Activated CD4-positive, alpha-beta memory T cell treated with anti-CD3 and anti-CD28 coated beads, Interleukin-2, amount 10 ng/mL, durations not matched to agents 7 days and 5 days (primary cell): ENCODE data around the gene TAF3. TPM values are rescaled to one million over a fixed set of nuclear protein-coding genes. Genes with fewer than 3 reads are reported as not detected.

Experiments used
- CTCF ChIA-PET: fragments of 350-600 bp; sonication (Branson Sonifier 250); formaldehyde crosslinking; loops from one replicate; lab custom pipeline; 2021; ENCODE audit warnings: antibody characterized with exemption, inconsistent platforms; lab: Charles Lee
- POLR2A ChIA-PET: fragments of 350-600 bp; sonication (Branson Sonifier 250); formaldehyde crosslinking; loops from one replicate; lab custom pipeline; 2021; ENCODE audit warnings: antibody characterized with exemption; lab: Charles Lee
- DNase-seq: peaks from one replicate; pipeline ENCODE4 v3.0.0-alpha.2; 2020
- H3K27ac Mint-ChIP-seq: one replicate; pipeline ENCODE4 v1.8.0; 2021; ENCODE audit warnings: mild to moderate bottlenecking, mixed read lengths
- H3K27me3 Mint-ChIP-seq: one replicate; pipeline ENCODE4 v1.8.0; 2021; ENCODE audit warnings: mixed read lengths
- H3K36me3 Mint-ChIP-seq: one replicate; pipeline ENCODE4 v1.8.0; 2021; ENCODE audit warnings: low read depth, mixed read lengths
- H3K4me1 Mint-ChIP-seq: one replicate; pipeline ENCODE4 v1.8.0; 2021; ENCODE audit warnings: mixed read lengths
- H3K4me3 Mint-ChIP-seq: one replicate; pipeline ENCODE4 v1.8.0; 2021; ENCODE audit warnings: mild to moderate bottlenecking, mixed read lengths
- H3K9me3 Mint-ChIP-seq: one replicate; pipeline ENCODE4 v1.8.0; 2021; ENCODE audit warnings: mixed read lengths
- total RNA-seq, 2 experiments: library from RNA; stranded (reverse); gene quantifications; one replicate each; pipeline ENCODE4 v1.2.3, GENCODE V29; 2021

TAF3 gene
- total RNA-seq, 2 experiments from 2014 or later = 12.7 to 13.0 TPM

- no peaks in the 10 kb centered on the region for H3K9me3 Mint-ChIP-seq
- peaks cover 36% of the 10 kb centered on the region for H3K4me1 Mint-ChIP-seq
- H3K36me3 Mint-ChIP-seq = peaks cover 31% of the 10 kb centered on the region
- peak overlapping the region; percentile 98 for H3K4me3 Mint-ChIP-seq
- H3K27ac Mint-ChIP-seq = peak overlapping the region; percentile 98
- CTCF ChIA-PET = interaction anchor here (1.2 to 3.4 kb wide), 3 partner anchors 8 to 280 kb away, joined by 4 to 13 read pairs (median 8); no protein-coding TSS in a partner anchor
- H3K27me3 Mint-ChIP-seq = peaks cover 43% of the 10 kb centered on the region
- DNase-seq = no peak
- POLR2A ChIA-PET = interaction anchor here (1.2 to 9.0 kb wide), 4 partner anchors 9 to 281 kb away, joined by 5 to 100 read pairs (median 34); no protein-coding TSS in a partner anchor
Measured at GRCh38 chr10:8051851-8052257, 233.5 kb downstream of the TAF3 start.

GRCh38 chr10:8052341-8052955 is 234.1 kb downstream of the TAF3 start:
- peaks cover 37% of the 10 kb centered on the region for H3K27me3 Mint-ChIP-seq
- H3K36me3 Mint-ChIP-seq = peaks cover 37% of the 10 kb centered on the region
- H3K27ac Mint-ChIP-seq = peak overlapping the region; percentile 98
- peak overlapping the region; percentile 98 for H3K4me3 Mint-ChIP-seq
- ChIA-PET POLR2A (interaction anchor here (0.7 to 9.0 kb wide), 9 partner anchors 8 to 308 kb away, joined by 3 to 100 read pairs (median 5); no protein-coding TSS in a partner anchor), CTCF (interaction anchor here (0.6 to 1.8 kb wide), 5 partner anchors 10 to 451 kb away, joined by 3 to 8 read pairs (median 4); no protein-coding TSS in a partner anchor)
- DNase-seq = no peak
- peaks cover 34% of the 10 kb centered on the region for H3K4me1 Mint-ChIP-seq
- no peaks in the 10 kb centered on the region for H3K9me3 Mint-ChIP-seq

GRCh38 chr10:8052956-8053445 is 234.7 kb downstream of the TAF3 start:
- CTCF ChIA-PET = interaction anchor here (0.6 to 1.8 kb wide), 5 partner anchors 11 to 450 kb away, joined by 3 to 8 read pairs (median 4); no protein-coding TSS in a partner anchor
- POLR2A ChIA-PET = interaction anchor here (0.7 to 9.0 kb wide), 10 partner anchors 8 to 350 kb away, joined by 3 to 100 read pairs (median 4); no protein-coding TSS in a partner anchor
- peaks cover 43% of the 10 kb centered on the region for H3K36me3 Mint-ChIP-seq

DNA sequence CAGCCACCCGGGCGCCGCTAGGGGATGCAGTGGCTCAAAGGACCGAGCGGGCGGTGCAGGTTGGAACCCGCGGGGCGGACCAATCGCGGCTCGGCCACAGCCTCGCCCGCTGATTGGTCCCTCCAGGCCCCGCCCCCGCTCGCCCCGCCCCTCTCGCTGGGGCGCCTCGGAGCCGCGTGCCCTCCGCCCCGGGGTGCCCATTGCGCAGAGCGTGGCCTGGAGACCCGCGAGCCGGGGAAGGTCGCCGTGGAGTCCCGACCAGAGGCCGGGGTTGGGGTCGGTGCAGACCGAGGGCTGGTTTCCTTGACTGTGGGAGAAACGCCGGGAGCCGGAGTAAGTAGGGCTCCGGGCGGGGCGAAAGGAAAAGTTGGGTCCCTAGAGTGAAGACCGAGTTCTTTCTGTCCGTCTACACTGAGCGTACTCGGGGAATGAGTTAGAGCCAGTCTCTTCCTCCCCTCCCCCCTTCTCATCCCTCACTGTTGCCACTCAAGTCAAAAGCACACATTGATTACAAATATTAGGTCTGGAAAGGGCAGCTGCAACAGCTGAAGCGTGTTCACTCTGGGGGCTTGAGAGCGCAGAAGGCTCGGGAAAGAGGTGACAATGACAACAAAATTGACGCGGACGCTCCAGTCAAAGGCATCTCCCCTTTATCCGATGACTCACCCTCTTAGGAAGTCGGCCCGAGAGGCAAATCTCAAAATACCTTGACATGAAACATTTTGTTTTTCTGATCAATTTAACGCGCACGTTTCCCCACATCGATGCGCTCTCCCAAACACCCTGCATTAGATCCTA is 235.3 kb downstream of the TAF3 start:
- Mint-ChIP-seq H3K36me3 (peaks cover 47% of the 10 kb centered on the region), H3K27ac (peak overlapping the region; percentile 98), H3K4me1 (peaks cover 36% of the 10 kb centered on the region), H3K9me3 (no peaks in the 10 kb centered on the region), H3K27me3 (peaks cover 25% of the 10 kb centered on the region), H3K4me3 (peak overlapping the region; percentile 98)
- ChIA-PET CTCF (interaction anchor here (0.6 to 1.8 kb wide), 5 partner anchors 21 to 1125 kb away, joined by 3 to 8 read pairs (median 4); no protein-coding TSS in a partner anchor), POLR2A (interaction anchor here (0.6 to 9.0 kb wide), 15 partner anchors 7 to 363 kb away, joined by 3 to 100 read pairs (median 4); no protein-coding TSS in a partner anchor)
- peak; percentile 95 for DNase-seq

More at GRCh38 chr10:8052956-8053445, 234.7 kb downstream of the TAF3 start:
- H3K27ac Mint-ChIP-seq = peak overlapping the region; percentile 98
- peaks cover 31% of the 10 kb centered on the region for H3K27me3 Mint-ChIP-seq
- peak overlapping the region; percentile 98 for H3K4me3 Mint-ChIP-seq
- no peaks in the 10 kb centered on the region for H3K9me3 Mint-ChIP-seq
- H3K4me1 Mint-ChIP-seq = peaks cover 34% of the 10 kb centered on the region
- DNase-seq = no peak

DNA sequence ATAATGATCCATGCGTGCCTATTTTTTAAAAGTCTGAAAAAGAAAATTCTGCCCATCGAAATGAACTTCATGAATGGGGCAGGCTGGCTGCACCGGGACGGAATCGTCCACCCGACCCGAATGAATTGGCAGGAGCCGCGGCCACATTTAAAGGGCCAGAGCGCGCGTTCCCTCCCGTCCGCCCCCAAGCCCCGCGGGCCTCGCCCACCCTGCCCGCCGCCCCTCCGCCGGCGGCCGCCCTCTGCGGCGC is 235.9 kb downstream of the TAF3 start:
- Mint-ChIP-seq H3K27me3 (peaks cover 19% of the 10 kb centered on the region), H3K4me1 (peaks cover 36% of the 10 kb centered on the region), H3K9me3 (no peaks in the 10 kb centered on the region), H3K27ac (peak overlapping the region; percentile 98), H3K4me3 (peak overlapping the region; percentile 98), H3K36me3 (peaks cover 50% of the 10 kb centered on the region)
- ChIA-PET CTCF (interaction anchor here (0.6 to 1.0 kb wide), 4 partner anchors 21 to 1125 kb away, joined by 3 to 4 read pairs (median 4); no protein-coding TSS in a partner anchor), POLR2A (interaction anchor here (0.6 to 7.0 kb wide), 14 partner anchors 9 to 362 kb away, joined by 3 to 49 read pairs (median 4); no protein-coding TSS in a partner anchor)
- DNase-seq = no peak

DNA sequence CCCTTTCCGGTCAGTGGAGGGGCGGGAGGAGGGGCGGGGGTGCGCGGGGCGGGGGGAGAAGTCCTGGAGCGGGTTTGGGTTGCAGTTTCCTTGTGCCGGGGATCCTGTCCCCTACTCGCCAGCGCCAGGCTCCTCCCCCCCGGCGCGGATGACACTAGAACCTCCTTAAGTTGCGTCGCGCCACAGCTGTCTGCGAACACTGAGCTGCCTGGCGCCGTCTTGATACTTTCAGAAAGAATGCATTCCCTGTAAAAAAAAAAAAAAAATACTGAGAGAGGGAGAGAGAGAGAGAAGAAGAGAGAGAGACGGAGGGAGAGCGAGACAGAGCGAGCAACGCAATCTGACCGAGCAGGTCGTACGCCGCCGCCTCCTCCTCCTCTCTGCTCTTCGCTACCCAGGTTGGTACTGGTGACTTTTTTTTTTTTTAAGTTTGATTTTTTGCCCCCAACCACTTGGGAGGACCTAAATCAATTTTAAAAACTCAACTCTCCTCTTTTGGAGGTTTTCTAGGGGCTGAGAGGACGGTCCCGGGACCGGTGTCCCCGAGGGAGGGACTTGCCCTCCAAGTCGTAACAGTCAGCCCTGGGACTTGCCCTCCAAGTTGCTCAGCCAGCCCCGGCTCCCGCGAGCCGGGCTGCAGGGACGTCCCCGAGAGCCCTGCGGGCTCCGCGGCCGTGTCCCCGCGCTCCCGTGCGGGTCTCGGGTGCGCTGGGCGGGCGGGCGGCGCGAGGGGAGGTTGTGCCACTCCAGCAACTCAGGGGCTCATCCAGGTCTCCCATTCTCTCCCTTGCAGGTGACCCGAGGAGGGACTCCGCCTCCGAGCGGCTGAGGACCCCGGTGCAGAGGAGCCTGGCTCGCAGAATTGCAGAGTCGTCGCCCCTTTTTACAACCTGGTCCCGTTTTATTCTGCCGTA is 236.4 kb downstream of the TAF3 start, which contains the start of gene GATA3:
TSS of gene GATA3 (plus strand) at position 195 of the 914 bp plus-strand sequence. CDS start 968 bp downstream, outside the sequence.
- POLR2A ChIA-PET = interaction anchor here (0.6 to 7.0 kb wide), 13 partner anchors 9 to 361 kb away, joined by 3 to 49 read pairs (median 4); no protein-coding TSS in a partner anchor
- Mint-ChIP-seq H3K27me3 (peaks cover 18% of the 10 kb centered on the region), H3K4me3 (peak within 1 kb of the TSS; percentile 98), H3K27ac (peak within 1 kb of the TSS; percentile 99), H3K4me1 (peaks cover 40% of the 10 kb centered on the region), H3K9me3 (no peaks in the 10 kb centered on the region), H3K36me3 (peaks cover 55% of the 10 kb centered on the region)
- CTCF ChIA-PET = interaction anchor here (0.6 to 1.0 kb wide), 4 partner anchors 20 to 1124 kb away, joined by 3 to 4 read pairs (median 4); no protein-coding TSS in a partner anchor
- DNase-seq = peak; percentile 91

GRCh38 chr10:8055420-8056349 is 237.4 kb downstream of the TAF3 start:
- H3K36me3 Mint-ChIP-seq = peaks cover 65% of the 10 kb centered on the region

GRCh38 chr10:8056378-8056777 is 238.1 kb downstream of the TAF3 start:
- Mint-ChIP-seq H3K27me3 (peaks cover 16% of the 10 kb centered on the region), H3K36me3 (peaks cover 72% of the 10 kb centered on the region)

More at GRCh38 chr10:8055420-8056349, 237.4 kb downstream of the TAF3 start:
- ChIA-PET CTCF (no interaction called here), POLR2A (interaction anchor here (0.7 to 10.4 kb wide), 10 partner anchors 11 to 963 kb away, joined by 3 to 121 read pairs (median 6); no protein-coding TSS in a partner anchor)
- DNase-seq = peak; percentile 51
- peaks cover 48% of the 10 kb centered on the region for H3K4me1 Mint-ChIP-seq
- H3K27me3 Mint-ChIP-seq = peaks cover 17% of the 10 kb centered on the region
- peak overlapping the region; percentile 99 for H3K27ac Mint-ChIP-seq
- H3K4me3 Mint-ChIP-seq = peak overlapping the region; percentile 92
- H3K9me3 Mint-ChIP-seq = no peaks in the 10 kb centered on the region

DNA sequence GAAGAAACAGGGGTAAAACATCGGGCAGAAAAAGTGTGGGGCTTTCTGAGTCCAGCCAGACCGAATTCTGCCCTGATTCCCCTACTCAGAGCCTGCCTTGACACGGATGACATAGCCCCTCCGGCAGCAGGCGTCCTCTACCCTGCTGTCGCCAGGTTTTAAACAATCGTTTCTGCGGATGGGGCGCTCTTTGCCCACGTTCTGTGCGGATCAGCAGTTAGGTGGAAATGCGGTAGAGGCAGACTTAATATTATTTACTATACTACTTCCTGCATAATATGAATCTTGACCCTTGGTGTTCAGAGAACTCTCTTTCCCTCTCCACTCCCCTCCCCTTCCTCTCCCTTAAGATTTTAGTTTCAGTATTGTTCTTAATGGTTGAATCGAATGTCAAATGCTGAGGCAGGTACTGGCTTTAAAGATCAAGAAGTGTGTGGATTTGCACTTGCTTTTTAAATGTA is 238.6 kb downstream of the TAF3 start:
- Mint-ChIP-seq H3K27me3 (peaks cover 14% of the 10 kb centered on the region), H3K36me3 (peaks cover 77% of the 10 kb centered on the region)
- CTCF ChIA-PET = interaction anchor here (1.0 to 1.4 kb wide), 2 partner anchors 10 to 275 kb away, joined by 5 to 8 read pairs; no protein-coding TSS in a partner anchor

More at GRCh38 chr10:8056378-8056777, 238.1 kb downstream of the TAF3 start:
- CTCF ChIA-PET = interaction anchor here (1.4 kb wide), 1 partner anchor 10 kb away, joined by 8 read pairs; no protein-coding TSS in a partner anchor
- POLR2A ChIA-PET = interaction anchor here (0.7 to 10.4 kb wide), 13 partner anchors 9 to 962 kb away, joined by 3 to 121 read pairs (median 4); no protein-coding TSS in a partner anchor
- H3K27ac Mint-ChIP-seq = peak overlapping the region; percentile 99
- H3K4me3 Mint-ChIP-seq = peak overlapping the region; percentile 92
- DNase-seq = no peak
- no peaks in the 10 kb centered on the region for H3K9me3 Mint-ChIP-seq
- peaks cover 55% of the 10 kb centered on the region for H3K4me1 Mint-ChIP-seq

DNA sequence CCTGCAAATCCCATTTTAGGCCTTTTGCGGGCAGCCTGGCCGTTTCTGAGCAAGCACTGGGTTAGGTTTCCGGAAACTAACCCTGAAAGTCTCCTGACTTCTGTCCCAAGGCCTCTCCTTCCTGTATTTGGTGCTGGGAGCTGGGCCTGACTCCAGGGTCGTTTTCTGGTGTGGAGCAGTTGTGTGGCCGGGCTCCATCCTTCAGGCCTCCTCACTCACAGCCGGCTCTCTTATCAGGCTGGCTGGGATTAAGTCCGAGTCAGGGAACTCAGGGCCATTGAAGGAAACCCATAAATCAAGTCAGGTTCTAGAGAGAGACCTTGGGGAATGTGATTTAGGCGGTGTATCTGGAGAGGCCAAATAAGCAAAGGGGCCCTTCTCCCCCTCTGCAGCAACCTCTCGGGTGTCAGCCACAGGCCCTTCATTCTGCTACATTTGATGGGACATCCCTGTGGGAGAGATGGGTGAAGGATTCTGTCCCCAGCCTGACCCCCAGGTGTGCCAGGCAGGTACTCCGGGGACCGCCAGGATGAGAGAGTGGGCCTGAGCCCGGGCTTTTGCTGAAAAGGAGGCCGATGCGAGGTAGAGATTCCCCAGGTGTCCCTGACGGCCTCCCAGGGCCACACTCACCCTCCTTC is 239.4 kb downstream of the TAF3 start:
- Mint-ChIP-seq H3K4me3 (peak overlapping the region; percentile 92), H3K4me1 (peaks cover 60% of the 10 kb centered on the region), H3K9me3 (no peaks in the 10 kb centered on the region), H3K36me3 (peaks cover 81% of the 10 kb centered on the region), H3K27ac (peak overlapping the region; percentile 99), H3K27me3 (peaks cover 5% of the 10 kb centered on the region)
- POLR2A ChIA-PET = interaction anchor here (0.7 to 10.4 kb wide), 11 partner anchors 9 to 345 kb away, joined by 3 to 121 read pairs (median 10); no protein-coding TSS in a partner anchor
- no peak for DNase-seq
- CTCF ChIA-PET = interaction anchor here (1.0 to 1.4 kb wide), 2 partner anchors 9 to 275 kb away, joined by 5 to 8 read pairs; no protein-coding TSS in a partner anchor

More for the DNA sequence above, 238.6 kb downstream of the TAF3 start:
- POLR2A ChIA-PET = interaction anchor here (0.7 to 10.4 kb wide), 17 partner anchors 8 to 962 kb away, joined by 3 to 121 read pairs (median 3); no protein-coding TSS in a partner anchor
- H3K4me3 Mint-ChIP-seq = peak overlapping the region; percentile 92
- no peaks in the 10 kb centered on the region for H3K9me3 Mint-ChIP-seq
- peak; percentile 74 for DNase-seq
- peaks cover 59% of the 10 kb centered on the region for H3K4me1 Mint-ChIP-seq
- peak overlapping the region; percentile 99 for H3K27ac Mint-ChIP-seq
